Hepatocyte (in vitro differentiated cells): Measurements from ENCODE around the gene NEIL3. TPM values are rescaled to one million over a fixed set of nuclear protein-coding genes. Genes with fewer than 3 reads are reported as not detected.
A peak's percentile ranks its signal among the peaks of the same experiment; 100 is the strongest.

Source experiments
- DNase-seq: peaks from one replicate; pipeline ENCODE4 v3.0.0-alpha.2; 2016; ENCODE audit warnings: low spot score
- H2AFZ ChIP-seq: fragments of 200-600 bp; sonication (generic); 2 replicates; pipeline ENCODE4 v1.6.0; 2016; ENCODE audit warnings: antibody characterized with exemption, mild to moderate bottlenecking
- H3K27ac ChIP-seq: fragments of 200-600 bp; sonication (generic); 2 replicates; pipeline ENCODE4 v1.5.1; 2016; ENCODE audit warnings: mild to moderate bottlenecking
- H3K27me3 ChIP-seq: fragments of 200-600 bp; sonication (generic); 2 replicates; pipeline ENCODE4 v1.6.1; 2016
- H3K36me3 ChIP-seq: fragments of 200-600 bp; sonication (generic); replicated peaks from 2 replicates; pipeline ENCODE4 v1.5.1; 2016; ENCODE audit warnings: low read depth; ENCODE audit not compliant: insufficient read depth
- H3K4me1 ChIP-seq: fragments of 200-600 bp; sonication (generic); 2 replicates; pipeline ENCODE4 v1.5.1; 2016; ENCODE audit warnings: mild to moderate bottlenecking, moderate library complexity; ENCODE audit not compliant: insufficient read depth
- H3K4me2 ChIP-seq: fragments of 200-600 bp; sonication (generic); 2 replicates; pipeline ENCODE4 v1.6.0; 2016
- H3K4me3 ChIP-seq: fragments of 200-600 bp; sonication (generic); 2 replicates; pipeline ENCODE4 v1.5.1; 2016; ENCODE audit warnings: mild to moderate bottlenecking
- H3K79me2 ChIP-seq: fragments of 200-600 bp; sonication (generic); 2 replicates; pipeline ENCODE4 v1.6.0; 2017; ENCODE audit warnings: mild to moderate bottlenecking
- H3K9me2 ChIP-seq: fragments of 200-600 bp; sonication (generic); replicated peaks from 2 replicates; pipeline ENCODE4 v1.6.0; 2017; ENCODE audit warnings: mild to moderate bottlenecking; ENCODE audit not compliant: insufficient read depth
- H3K9me3 ChIP-seq: fragments of 200-600 bp; sonication (generic); 2 replicates; pipeline ENCODE4 v1.5.1; 2016; ENCODE audit warnings: low read depth, mild to moderate bottlenecking
- H4K20me1 ChIP-seq: fragments of 200-600 bp; sonication (generic); 2 replicates; pipeline ENCODE4 v1.6.0; 2016; ENCODE audit warnings: mild to moderate bottlenecking; ENCODE audit not compliant: insufficient read depth, poor library complexity, severe bottlenecking
- EZH2 ChIP-seq: fragments of 200-600 bp; sonication (generic); IDR thresholded peaks from 2 replicates; pipeline ENCODE4 v1.6.1; 2016; ENCODE audit warnings: antibody characterized with exemption, mild to moderate bottlenecking, borderline replicate concordance
- EZH2phosphoT487 ChIP-seq: fragments of 200-600 bp; sonication (generic); IDR thresholded peaks from one replicate; pipeline ENCODE4 v1.6.1; 2018; ENCODE audit warnings: antibody characterized with exemption, mild to moderate bottlenecking, low read depth, moderate library complexity; ENCODE audit not compliant: unreplicated experiment, severe bottlenecking
- WGBS: methylation state at CpG from one replicate; pipeline ENCODE4 v1.1.6; 2016; ENCODE audit warnings: low lambda C conversion rate; ENCODE audit errors: missing lambda C conversion rate; 5-methylcytosine and 5-hydroxymethylcytosine counted together
- polyA plus RNA-seq: library from polyadenylated mRNA; unstranded; fragments of >200 nt; fragmentation: Nextera tagmentation; extraction: Ambion mirVana; gene quantifications from 2 replicates; pipeline ENCODE4 v1.2.1, GENCODE V29; 2016
- total RNA-seq: library from RNA; depleted of rRNA; stranded (reverse); fragments of >200 nt; gene quantifications from 2 replicates; pipeline ENCODE4 v1.2.3, GENCODE V29; 2014
- TF ChIP-seq, protein P1 (sequence below): fragments of 200-600 bp; sonication (generic); IDR thresholded peaks from 2 replicates; pipeline ENCODE4 v1.5.1; 2016; ENCODE audit warnings: antibody characterized with exemption, mild to moderate bottlenecking; ENCODE audit not compliant: poor library complexity

Gene NEIL3
- total and polyA plus RNA-seq, 2 experiments from 2014 or later = 0.87 to 2.0 TPM

- Histone ChIP-seq H3K79me2 (no peaks in the 10 kb centered on the region), H3K4me3 (no peak overlapping the region), H3K36me3 (no peaks in the 10 kb centered on the region), H2AFZ (no peak overlapping the region), H4K20me1 (no peaks in the 10 kb centered on the region), H3K27me3 (no peaks in the 10 kb centered on the region), H3K4me2 (no peak overlapping the region), H3K9me3 (no peaks in the 10 kb centered on the region), H3K27ac (no peak overlapping the region), H3K9me2 (no peaks in the 10 kb centered on the region), H3K4me1 (no peaks in the 10 kb centered on the region)
- WGBS = 78% methylated on average over 4 of the region's 4 CpGs
- DNase-seq = no peak
- TF ChIP-seq, protein P1, sequence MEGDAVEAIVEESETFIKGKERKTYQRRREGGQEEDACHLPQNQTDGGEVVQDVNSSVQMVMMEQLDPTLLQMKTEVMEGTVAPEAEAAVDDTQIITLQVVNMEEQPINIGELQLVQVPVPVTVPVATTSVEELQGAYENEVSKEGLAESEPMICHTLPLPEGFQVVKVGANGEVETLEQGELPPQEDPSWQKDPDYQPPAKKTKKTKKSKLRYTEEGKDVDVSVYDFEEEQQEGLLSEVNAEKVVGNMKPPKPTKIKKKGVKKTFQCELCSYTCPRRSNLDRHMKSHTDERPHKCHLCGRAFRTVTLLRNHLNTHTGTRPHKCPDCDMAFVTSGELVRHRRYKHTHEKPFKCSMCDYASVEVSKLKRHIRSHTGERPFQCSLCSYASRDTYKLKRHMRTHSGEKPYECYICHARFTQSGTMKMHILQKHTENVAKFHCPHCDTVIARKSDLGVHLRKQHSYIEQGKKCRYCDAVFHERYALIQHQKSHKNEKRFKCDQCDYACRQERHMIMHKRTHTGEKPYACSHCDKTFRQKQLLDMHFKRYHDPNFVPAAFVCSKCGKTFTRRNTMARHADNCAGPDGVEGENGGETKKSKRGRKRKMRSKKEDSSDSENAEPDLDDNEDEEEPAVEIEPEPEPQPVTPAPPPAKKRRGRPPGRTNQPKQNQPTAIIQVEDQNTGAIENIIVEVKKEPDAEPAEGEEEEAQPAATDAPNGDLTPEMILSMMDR = no peak
- TF ChIP-seq EZH2 (no peak), EZH2phosphoT487 (no peak)
These were observed 95.3 kb downstream of the NEIL3 start for GRCh38 chr4:177404986-177405385.

DNA sequence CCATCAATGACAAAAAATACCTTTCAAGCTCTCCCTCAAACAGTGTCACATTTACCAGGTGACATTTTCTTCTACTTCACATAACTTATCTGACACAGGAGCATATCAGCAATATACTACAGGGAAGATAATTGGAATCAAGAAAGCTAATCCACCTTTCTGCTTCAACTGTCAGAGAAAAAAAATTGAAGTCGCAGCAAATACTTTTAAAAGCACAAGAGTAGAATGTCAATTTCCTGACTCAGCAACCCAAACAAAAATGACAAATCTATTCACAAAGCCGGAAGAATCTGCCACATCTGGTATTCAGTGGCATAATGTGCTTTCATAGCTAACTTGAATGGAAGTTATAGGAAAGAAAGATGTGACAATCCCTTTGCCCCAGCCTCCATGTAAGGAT, 95.8 kb downstream of the NEIL3 start:
- 56% methylated on average over 2 of the region's 2 CpGs for WGBS
- Histone ChIP-seq H3K4me3 (no peak overlapping the region), H3K79me2 (no peaks in the 10 kb centered on the region), H3K4me1 (no peaks in the 10 kb centered on the region), H4K20me1 (no peaks in the 10 kb centered on the region), H3K27ac (no peak overlapping the region), H2AFZ (no peak overlapping the region), H3K9me3 (no peaks in the 10 kb centered on the region), H3K9me2 (no peaks in the 10 kb centered on the region), H3K36me3 (no peaks in the 10 kb centered on the region), H3K4me2 (no peak overlapping the region), H3K27me3 (no peaks in the 10 kb centered on the region)
- TF ChIP-seq EZH2 = no peak
- TF ChIP-seq EZH2phosphoT487 = no peak
- TF ChIP-seq, protein P1 = no peak
- no peak for DNase-seq

- Histone ChIP-seq H3K9me3 (no peaks in the 10 kb centered on the region), H3K79me2 (no peaks in the 10 kb centered on the region), H2AFZ (no peak overlapping the region), H3K4me3 (no peak overlapping the region), H3K36me3 (no peaks in the 10 kb centered on the region), H3K4me2 (no peak overlapping the region), H3K27me3 (no peaks in the 10 kb centered on the region), H4K20me1 (no peaks in the 10 kb centered on the region), H3K9me2 (no peaks in the 10 kb centered on the region), H3K4me1 (peaks cover 5% of the 10 kb centered on the region), H3K27ac (no peak overlapping the region)
- 97% methylated on average over 25 of the region's 25 CpGs for WGBS
- no peak for TF ChIP-seq EZH2phosphoT487
- TF ChIP-seq EZH2 = no peak
- TF ChIP-seq, protein P1 = no peak
- DNase-seq = no peak
These were observed 98.3 kb downstream of the NEIL3 start for GRCh38 chr4:177408023-177408422.

DNA sequence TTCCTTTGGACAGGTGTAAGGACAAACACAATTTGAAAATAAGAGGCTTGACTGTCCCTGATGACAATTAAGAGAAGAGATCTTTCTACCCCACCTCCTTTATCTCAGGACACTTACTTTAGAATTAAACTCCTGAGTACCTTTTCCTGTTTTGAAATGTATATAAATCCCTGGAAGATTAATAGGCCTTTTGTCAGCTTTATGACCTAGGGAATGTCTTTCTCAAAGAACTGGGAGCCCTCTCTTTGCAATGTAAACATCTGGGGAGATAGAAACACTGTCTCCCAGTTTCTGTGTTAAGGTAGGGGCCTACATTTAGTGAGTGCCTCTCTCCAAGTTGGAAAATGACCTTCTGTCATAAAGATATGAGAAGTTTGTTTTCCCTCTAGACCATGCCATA, 100.9 kb downstream of the NEIL3 start:
- H3K4me3 ChIP-seq = no peak overlapping the region
- H3K79me2 ChIP-seq = no peaks in the 10 kb centered on the region
- no peaks in the 10 kb centered on the region for H4K20me1 ChIP-seq
- H3K9me3 ChIP-seq = no peaks in the 10 kb centered on the region
- no peaks in the 10 kb centered on the region for H3K9me2 ChIP-seq
- peak overlapping the region; percentile 29 for H3K4me2 ChIP-seq
- no peaks in the 10 kb centered on the region for H3K27me3 ChIP-seq
- H3K4me1 ChIP-seq = peaks cover 5% of the 10 kb centered on the region
- H3K36me3 ChIP-seq = no peaks in the 10 kb centered on the region
- DNase-seq = no peak
- H3K27ac ChIP-seq = no peak overlapping the region
- no peak overlapping the region for H2AFZ ChIP-seq
- no peak for TF ChIP-seq EZH2phosphoT487
- no peak for TF ChIP-seq EZH2
- TF ChIP-seq, protein P1 = no peak
